ENCODE data around the gene PRSS3. TPM values are rescaled to one million over a fixed set of nuclear protein-coding genes. Genes with fewer than 3 reads are reported as not detected.
"Not testable (repeated sequence)": the region's sequence is repeated elsewhere in the genome, so short reads cannot be mapped to it uniquely, and the experiment has no call there.

Gene PRSS3
- polyA plus RNA-seq (ENCODE audit: insufficient read length) = not detected

- no peak for DNase-seq
These were observed at the start of gene PRSS3 for GRCh38 chr9:33795281-33795680. PRSS3 (plus strand) TSS chr9:33795561; CDS start chr9:33795574, 13 bp downstream.

GRCh38 chr9:33748633-33749304 is 46.6 kb upstream of the PRSS3 start:
- DNase-seq = no peak

GRCh38 chr9:33749305-33749654 is 46.1 kb upstream of the PRSS3 start:
- not testable (repeated sequence) for DNase-seq

GRCh38 chr9:33750307-33750838 is 45.0 kb upstream of the PRSS3 start:
- DNase-seq = no peak

GRCh38 chr9:33750839-33751339 is 44.5 kb upstream of the PRSS3 start:
- DNase-seq = no peak

GRCh38 chr9:33751536-33752129 is 43.7 kb upstream of the PRSS3 start:
- DNase-seq = no peak

- no peak for DNase-seq
These were observed 43.2 kb upstream of the PRSS3 start for GRCh38 chr9:33752130-33752637.

- not testable (repeated sequence) for DNase-seq
These were observed 42.6 kb upstream of the PRSS3 start for GRCh38 chr9:33752789-33753188.

- DNase-seq = not testable (repeated sequence)
These were observed 35.7 kb upstream of the PRSS3 start for GRCh38 chr9:33759648-33760047.

- DNase-seq = no peak
These were observed 33.0 kb upstream of the PRSS3 start for GRCh38 chr9:33762343-33762742.

- DNase-seq = not testable (repeated sequence)
These were observed 31.7 kb upstream of the PRSS3 start for GRCh38 chr9:33763709-33764108.

GRCh38 chr9:33765411-33765810 is 29.9 kb upstream of the PRSS3 start:
- DNase-seq = no peak

GRCh38 chr9:33770156-33770880 is 25.0 kb upstream of the PRSS3 start:
- not testable (repeated sequence) for DNase-seq

- not testable (repeated sequence) for DNase-seq
These were observed 22.2 kb upstream of the PRSS3 start for GRCh38 chr9:33773135-33773534.

- not testable (repeated sequence) for DNase-seq
These were observed 21.2 kb upstream of the PRSS3 start for GRCh38 chr9:33774074-33774659.

- DNase-seq = no peak
These were observed 18.8 kb upstream of the PRSS3 start for GRCh38 chr9:33776578-33776977.

GRCh38 chr9:33778700-33779351 is 16.5 kb upstream of the PRSS3 start:
- peak; percentile 23 for DNase-seq

GRCh38 chr9:33780276-33780675 is 15.1 kb upstream of the PRSS3 start:
- DNase-seq = no peak

- no peak for DNase-seq
These were observed 13.6 kb upstream of the PRSS3 start for GRCh38 chr9:33781736-33782135.

- no peak for DNase-seq
These were observed 12.8 kb upstream of the PRSS3 start for GRCh38 chr9:33782395-33783152.

- no peak for DNase-seq
These were observed 9.4 kb upstream of the PRSS3 start for GRCh38 chr9:33785914-33786313.
